ENCODE data around the gene CLMN.
A peak's percentile ranks its signal among the peaks of the same experiment; 100 is the strongest.

CLMN gene

DNA sequence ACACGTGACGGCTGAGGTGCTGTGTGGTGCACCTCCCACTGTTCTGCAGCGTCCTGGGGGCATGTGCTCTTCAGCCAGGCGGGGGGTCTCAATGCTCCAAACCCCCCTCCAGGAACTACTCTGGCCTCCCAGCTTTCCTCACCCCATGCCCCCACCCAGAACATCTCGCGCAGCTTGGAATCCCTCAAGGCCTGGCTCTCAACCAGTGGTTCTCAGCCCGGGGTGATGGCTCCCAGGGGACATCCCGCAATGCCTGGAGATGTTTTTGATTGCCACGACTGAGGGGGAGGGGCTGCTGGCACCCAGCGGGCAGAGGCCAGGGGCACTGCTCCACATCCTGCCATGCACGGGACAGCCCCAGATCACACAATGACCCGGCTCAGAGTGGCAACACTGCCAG lies 83.5 kb downstream of the CLMN start:
- no peak for DNase-seq

DNA sequence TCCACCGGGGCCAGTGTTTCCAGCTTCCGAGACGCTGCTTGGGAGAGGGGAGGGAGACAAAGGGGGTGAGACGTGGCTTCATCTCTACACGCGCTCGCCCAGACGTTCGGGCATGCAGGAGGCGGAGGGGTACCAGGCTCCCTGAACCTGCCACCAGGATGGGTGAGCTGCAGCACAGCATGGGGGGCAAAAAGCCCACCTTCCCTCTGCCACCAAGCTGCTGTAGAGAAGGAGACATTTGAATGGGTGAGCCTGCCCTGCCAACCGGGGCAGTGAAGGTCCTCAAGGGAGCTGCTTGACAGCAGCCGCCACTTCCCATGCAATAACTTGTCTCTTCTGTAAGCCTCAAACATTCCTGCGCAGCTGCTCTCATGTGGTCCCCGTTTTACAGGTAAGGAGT lies 83.9 kb downstream of the CLMN start:
- DNase-seq, result no peak

DNA sequence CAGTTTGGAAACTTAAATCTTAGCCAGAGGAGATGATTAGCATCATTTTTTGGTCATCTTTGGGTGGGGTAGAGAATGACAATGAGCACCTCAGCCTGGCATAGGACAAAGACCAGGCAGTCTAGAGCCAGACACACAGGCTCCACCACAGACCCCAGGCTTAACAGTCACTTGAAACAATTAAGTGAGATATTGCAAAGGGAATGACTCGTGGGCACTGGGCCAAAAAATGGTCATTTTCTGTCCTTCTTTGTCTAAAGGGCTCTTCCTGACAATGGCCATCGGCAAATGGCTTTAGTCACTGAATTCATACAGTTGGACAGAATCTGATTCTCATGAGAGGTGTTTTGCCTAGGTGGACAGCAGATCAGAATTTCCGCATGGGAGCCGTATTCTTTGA lies 84.4 kb downstream of the CLMN start:
- no peak for DNase-seq

DNA sequence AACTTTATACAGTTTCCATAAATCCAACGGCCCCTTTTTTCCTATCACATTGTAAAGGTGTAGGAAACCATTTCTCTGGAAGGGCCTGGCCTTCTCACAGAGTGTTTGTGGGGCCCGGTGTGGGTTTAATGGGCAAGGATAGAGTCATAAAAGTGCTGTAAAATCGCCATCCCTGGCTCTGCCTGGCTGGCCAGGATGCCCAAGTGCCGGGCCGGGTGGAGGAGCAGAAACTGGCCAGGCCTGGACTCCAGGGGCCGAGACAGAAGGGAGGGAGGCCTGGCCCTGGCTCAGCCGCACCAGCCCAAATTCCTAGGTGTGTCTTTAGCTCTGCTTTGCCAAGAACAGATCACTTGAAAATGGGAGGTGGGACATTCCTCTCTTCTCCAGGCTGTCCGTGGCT lies 85.3 kb downstream of the CLMN start:
- DNase-seq, result no peak

DNA sequence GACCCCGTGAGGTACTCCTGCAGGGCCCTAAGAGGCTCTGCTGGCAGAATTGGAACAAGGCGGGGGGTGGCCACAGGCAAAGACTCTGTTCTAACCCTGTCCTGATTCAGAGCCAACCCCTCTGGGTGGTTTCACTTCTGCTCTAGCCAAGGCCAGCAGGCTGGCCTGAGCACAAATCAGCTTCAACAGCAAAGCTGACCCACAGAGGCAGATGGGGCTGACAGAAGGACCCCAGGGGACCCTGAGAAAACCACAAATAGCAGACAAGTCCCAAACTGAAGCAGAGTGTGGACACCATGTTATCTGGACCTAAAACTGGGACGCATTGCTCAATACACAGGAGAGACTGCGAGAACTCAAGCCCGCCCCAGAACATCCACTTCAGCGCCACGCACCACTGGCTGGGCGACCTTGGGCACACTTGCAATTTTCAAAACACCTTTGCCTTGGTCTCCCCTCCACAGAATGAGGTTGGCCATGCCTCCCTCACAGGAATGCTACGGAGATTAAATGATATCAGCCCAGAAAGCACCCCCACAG lies 85.9 kb downstream of the CLMN start:
- no peak for DNase-seq

DNA sequence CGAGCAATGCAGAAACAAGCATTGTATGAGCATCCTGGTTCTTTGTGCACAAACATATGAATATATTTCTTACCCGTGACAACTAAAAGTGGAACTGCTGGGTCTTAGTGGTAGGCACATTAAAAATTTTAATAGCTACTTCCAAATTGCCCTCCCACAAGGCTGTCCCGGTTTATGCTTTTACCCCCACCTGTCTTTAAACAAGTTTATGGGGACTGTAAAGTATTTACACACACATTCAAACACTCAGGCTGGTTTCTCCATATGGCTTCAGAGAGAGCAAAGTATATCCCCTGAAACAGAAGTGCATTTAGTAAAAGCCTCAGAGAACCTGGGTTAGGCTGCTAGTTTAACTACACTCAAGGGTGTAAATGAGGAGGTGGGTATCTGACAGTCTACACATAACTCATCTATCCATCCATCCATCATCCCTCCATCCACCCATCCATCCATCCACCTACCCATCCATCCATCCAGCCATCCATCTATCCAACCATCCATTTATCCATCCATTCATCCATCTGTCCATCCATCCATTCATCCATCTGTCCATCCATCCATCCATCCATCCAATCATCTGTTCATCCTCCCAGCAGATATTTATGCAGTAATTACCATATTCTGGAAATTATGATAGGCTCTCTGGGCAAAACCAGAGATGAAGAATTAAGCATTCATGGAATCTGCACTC lies 86.7 kb downstream of the CLMN start:
- no peak for DNase-seq

DNA sequence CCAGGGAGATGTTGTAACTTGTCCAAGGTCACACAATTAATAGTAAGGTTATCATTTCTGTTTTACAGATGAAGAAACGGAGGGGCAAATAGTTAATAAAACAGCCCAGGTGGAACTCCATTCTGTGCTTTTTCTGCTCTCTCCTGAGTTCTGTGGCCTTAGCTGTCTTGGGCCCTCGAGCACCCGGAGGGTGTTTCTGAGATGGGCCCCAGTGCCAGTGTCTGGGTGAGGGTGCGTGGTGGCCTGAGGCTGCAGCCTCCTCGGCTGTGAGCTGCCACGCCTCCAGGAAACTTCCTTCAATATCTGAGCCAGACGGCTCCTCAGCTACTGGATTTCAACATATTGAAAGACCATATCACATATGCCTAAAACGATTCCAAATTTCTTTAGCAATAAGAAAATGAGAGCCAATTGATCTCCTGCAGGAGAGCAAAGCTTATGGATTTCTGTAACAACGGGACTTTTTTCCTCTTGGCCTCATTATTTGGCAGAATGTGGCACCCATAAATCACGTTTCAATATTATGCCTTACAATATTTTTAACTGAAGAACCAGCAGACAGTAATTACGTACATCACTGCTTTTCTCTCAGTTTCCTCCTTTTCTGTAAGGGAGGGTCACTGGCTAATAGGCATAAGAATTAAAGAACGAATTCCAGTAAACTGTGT lies 87.6 kb downstream of the CLMN start:
- DNase-seq, result no peak

DNA sequence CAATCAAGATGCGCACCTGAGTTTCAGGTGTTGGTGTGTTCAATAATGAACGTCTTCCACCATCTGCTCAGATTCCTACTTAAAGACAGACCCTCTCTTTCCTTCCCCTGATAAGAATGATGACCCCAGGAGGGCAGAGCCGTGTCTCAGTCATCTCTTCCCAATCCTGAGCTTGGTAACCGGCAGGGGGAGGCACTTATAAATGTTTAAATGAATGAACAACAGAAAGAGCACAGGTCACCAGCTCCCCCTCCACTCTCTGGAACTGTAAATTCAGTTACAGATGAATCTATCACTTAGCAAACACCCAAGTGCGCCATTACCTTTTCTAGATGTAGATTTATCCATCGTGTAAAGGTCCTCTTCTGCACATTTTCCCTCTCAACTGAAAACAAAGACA lies 90.0 kb downstream of the CLMN start:
- DNase-seq, result no peak

DNA sequence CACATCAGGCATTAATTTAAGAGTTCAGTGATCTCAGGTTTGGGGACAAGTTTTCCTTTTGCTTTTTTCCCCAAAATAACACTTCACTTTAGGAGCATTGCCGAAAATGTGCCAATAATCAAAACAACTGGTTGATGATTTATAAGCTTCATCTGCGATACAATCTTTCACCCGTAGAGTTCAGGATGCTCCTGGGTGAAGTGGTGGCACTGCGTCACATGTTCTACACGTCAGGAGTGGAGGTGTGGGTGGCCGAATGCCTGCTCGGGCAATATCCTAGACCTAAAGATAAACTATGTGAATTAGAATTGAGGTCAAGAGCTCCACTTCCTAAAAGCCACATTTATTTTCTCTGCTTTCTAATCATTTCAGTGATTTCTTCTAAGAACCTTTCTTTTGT lies 91.5 kb downstream of the CLMN start:
- no peak for DNase-seq

DNA sequence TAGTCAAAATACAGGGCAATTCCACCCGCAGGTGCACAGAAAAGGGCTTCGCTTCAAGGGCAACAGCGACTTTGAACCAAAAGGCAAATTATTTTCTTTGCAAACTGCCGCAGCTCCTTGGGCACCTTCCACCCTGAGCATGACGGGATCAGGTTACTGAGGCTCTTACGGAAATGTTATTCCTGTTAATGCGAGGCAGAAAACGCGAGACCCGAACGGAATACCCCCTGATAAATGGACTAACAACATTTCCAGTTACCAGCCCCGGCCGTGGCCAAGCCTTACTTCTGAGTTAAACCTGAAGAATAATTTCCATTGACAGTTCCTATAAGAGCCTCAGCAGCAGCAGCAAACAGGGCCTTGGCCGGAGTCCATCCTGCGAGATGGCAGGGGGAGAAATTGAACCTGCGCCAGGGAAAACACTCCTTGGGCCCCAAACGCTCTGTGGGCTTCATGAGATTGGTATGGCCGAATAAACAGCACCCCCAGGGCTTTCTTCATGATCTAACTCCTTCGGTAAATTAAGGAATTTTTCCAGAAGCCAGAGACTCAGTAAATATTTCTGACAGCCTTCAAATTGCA lies 92.3 kb downstream of the CLMN start:
- DNase-seq, result peak; percentile 18

DNA sequence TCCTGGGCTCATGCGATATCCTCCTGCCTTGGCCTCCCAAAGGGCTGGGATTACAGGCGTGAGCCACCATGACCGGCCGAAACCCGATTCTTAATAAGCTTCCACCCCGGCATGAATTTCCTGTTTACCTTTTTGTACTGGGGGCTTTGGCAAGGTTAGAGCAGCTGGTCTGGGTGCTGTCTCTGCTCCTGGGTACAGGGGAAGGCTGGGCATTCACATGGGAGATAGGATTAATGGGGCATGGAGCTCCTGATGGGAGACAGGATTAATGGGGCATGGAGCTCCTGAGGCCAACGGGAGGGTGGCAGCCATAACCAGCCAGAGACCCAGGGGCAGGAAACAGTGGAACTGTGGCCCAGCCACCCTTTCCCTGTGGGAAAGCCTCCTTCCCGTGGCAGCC lies 92.9 kb downstream of the CLMN start:
- no peak for DNase-seq

DNA sequence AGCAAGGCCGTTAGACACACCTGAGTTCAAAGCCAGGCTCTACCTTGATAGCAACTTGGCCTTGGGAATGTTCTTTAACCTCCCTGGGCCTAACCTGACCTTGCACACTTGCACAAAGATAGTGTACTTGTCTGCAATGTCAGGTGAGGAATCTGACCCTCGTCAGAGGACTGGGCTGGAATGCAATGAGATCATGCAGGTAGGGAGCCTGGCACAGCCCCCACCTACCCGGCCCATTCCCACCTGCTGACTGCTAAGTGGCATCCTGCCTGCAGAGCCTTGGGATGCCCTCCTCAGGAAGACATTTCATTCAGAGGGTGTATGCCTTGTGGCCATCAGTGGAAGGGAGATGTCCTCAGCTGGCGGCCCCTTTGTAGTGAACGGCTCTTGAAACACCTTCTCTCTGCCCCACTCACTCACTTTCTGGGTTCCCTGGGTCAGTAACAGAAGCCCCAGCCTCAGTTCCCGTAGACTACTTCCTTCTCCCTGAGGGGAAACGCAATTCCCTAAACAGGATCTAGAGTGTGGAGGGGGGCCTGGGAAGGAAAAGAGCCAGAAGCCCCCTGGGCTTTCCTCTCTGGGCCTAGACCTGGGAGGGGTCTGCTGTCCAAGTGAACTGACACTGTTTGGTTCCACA lies 94.3 kb downstream of the CLMN start:
- no peak for DNase-seq

DNA sequence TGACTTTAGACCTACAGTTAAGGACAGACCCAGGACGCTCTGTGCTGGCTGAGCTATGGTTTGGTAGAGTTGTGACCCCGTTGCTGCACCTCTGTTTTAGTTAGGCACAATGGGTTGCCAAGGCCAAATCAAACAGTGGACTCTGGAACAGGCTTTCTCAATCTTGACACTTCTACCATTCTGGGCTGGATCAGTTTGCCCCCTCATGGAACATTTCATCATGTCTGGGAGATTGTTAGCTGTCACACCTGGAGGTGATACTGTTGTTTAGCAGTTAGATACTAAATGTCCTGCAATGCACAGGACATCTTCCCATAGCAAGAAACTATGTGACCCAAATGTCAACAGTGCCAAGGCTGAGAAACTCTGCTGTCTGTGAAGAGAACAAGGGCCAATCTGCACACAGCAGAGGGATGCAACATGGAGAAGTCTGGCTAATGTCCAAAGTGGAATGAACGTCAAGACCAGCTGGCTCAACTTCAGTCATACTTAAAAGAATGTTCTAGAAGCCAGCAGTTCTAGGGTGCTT lies 96.8 kb downstream of the CLMN start:
- peak; percentile 30 for DNase-seq

DNA sequence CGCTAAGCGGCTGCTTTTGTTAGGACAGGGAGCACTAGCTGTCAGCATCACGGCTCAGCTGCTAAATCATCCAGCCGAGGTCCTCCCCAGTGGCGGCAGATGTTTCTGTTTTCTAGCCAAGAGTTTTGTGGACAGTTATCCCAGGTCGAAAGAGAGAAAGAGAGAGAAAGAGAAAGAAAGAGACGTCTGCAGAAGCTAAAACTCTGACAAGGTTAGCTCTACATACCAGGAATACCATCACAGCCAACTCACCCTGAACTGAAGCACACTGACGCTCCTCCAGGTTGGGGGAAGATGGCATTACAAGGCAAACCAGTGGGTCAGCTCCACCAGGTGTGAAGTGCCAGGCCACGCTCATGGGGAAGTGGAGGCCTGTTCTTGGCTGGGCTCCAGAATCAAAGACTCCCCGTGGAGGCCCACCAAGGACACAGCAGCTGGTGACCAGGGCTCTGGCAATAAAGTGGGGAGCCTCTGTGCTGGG lies 97.5 kb downstream of the CLMN start:
- peak; percentile 69 for DNase-seq

DNA sequence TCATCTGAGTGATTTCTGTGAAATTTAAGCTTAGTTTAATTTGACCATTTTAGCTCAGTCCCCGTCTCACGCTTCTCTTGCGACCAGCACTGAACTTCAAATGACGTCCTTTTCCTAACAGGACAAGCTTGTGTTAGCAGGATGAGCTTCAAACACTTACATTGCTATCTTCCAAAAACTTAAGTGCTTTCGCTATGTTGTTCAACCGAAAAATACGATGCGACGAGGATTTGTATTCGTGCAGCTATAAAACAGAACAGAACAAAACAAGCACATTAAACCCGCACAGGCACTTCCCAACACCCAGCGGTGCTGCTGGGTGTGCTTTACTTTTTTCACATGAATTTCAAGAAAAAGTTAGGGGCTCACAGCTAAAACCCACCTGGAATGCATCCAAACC lies 98.2 kb downstream of the CLMN start:
- DNase-seq, result no peak

DNA sequence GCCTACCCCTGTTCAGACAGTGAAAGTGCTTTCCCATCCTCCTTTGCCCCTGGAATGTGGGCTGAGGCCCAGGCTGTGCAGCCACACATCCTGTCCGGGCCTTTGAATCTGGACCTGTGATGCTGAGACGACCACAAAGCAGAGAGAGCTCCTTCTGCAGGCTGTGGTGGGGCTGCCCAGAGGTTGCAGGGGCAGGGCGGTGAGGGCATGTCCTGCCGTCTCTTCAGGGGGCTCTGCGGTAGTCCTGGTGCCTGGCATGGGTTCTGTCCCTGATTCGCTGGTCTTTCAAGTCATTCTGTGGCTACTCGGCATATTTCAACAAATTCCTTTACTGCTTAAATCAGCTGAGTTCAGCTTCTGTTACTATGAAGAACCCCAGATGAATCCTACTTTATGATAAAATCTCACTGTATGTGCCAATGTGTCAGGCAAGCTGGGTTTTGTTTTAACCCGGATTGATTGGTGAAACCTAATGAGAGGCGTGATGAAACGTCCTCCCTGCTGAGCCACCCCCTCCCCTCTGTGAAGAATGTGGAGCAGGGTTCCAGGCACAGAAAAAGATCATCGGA lies 99.0 kb downstream of the CLMN start:
- DNase-seq, result peak; percentile 69

DNA sequence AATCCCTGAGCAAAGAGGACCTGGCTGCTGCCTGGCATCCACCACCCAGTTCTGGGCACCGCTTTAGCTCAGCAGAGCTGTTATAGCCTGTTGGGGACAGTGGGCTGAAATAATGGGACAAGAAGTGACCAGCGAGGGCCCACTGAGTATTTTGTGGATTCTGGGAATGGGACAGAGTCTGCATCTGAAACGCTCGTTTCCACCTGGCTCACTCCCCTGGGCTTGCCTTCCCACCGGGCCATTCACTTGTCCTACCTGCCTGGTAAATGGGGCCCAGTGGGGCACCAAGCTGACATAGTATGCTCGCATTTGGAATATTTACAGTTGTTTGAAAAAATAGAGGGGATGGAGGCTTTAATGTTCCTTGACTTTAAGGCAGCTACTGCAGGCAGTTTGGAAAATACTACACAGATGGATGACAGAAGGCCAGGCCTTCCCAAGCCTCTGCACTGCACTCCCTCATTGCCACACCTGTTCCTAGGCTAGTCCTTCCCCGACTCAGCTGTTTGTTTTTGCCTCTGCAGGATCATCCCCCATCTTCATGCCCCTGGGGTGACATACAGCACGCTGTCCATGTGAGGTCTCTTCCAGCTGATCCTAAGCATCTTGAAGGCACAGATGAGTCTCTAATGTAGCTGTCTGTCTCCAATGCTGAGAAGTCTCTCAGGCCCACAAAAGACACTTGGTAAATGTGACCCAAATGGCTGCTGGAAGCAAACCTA lies 101.1 kb downstream of the CLMN start:
- DNase-seq, result no peak

DNA sequence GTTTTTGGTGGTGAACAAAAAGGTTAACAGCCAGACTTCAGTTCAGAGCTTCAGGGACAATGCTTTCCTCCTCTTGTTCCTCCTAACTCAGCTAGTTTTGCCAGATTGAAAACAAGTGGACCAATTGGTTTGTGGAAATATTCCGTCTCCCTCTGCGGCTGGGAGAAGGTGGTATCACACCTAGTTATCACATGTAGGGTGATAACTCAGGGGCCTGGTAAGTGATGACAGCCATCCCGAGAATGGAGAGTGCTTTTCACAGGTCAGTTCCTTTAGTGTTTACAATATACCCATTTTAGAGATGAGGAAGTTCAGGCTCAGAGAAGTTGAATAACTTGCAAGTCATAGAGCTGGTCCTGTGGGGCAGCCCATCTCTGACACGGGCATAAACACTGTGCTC lies 101.7 kb downstream of the CLMN start:
- no peak for DNase-seq

DNA sequence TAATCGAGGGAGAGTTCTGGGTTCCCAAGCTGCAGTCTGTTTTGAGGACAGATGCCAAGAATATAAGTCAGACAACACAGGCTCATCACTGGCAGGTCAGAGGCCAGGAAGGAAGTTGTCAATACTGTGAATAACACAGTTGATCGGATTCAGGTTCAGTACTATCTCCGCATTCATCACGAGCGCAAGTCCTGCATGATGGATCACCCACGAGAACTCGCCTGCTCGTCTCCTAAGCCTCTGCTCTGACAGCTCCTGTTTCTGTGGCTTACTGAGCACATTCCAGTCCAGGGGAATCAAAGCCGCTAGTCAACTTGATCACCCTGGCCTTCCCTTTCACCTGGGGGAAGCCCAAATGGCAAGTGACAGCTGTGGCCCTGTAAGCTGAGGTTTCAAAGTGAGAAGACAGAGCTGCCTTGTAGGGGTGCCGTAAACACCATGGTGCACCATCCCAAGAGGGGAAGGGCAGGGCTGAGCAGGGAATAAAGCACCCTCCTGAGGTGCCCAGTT lies 102.3 kb downstream of the CLMN start:
- DNase-seq, result no peak

DNA sequence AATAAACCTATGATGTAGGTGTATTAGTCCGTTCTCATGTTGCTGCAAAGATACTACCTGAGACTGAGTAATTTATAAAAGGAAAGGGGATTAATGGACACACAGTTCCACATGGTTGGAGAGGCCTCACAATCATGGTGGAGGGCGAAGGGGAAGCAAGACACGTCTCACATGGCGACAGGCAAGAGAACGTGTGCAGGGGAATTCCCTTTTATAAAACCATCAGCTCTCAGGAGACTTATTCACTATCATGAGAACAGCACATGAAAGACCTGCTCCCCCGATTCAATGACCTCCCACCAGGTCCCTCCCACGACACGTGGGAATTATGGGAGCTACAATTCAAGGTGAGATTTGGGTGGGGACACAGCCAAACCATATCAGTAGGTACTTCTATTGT lies 103.7 kb downstream of the CLMN start:
- no peak for DNase-seq

DNA sequence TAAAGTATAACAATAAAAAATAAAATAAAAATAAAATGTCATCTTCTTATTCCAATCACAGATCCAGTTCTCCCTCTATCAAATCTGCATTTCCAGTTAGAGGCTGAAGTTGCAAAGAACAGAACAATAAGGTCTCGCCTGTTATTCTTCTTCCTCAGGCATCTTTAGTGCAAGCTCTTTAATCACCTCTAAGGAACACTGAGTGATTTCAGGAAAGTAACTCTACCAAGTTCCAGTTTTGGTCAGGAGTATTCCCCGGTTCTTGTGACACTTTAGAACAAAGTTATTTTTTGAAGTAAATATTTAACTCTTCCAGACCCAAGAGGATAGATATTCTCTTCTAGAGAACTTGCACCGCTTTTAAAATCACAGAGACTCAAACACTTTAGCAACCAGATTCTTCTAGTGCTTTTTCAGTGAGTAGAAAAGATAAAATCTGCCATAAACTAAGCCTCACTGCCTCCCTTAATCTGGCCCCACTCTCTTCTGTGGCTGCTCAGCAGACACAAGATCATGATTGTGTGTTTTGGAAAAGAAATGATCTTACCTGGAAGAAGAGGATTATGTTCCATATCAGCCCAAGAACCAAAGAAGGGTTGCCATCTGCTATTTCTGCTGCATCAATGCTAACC lies 104.5 kb downstream of the CLMN start:
- DNase-seq, result no peak

DNA sequence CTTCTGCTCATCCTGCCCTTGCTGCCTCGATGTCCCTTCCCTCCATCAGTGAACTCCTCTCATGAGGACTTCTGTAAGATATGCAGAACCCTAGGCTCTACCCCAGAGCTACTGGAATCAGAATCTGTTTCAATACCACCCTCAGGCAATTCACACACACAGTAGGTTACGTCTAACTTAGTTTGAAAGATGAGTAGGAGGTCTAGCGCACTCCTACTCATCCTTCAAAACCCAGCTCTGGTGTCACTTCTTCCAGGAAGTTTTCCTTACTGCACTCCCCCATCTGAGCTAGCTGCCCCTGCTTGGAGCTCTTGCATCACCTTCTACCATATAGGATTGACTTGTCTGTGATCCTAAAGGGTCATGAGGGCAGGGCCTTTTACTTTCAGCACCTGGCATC lies 105.9 kb downstream of the CLMN start:
- DNase-seq, result no peak

All from NCI-H226 (cell line).